HEK293T (cell line): ENCODE data around the gene FLNB.

Experiments used
- CTCF ChIA-PET: fragments of 350-600 bp; formaldehyde crosslinking; extraction: SDS; loops from one replicate; lab custom pipeline; 2021; ENCODE audit warnings: antibody characterized with exemption, inconsistent platforms; lab: Yijun Ruan, JAX
- POLR2A ChIA-PET: fragments of 350-600 bp; formaldehyde crosslinking; extraction: SDS; loops from one replicate; lab custom pipeline; 2020; ENCODE audit warnings: antibody characterized with exemption, inconsistent platforms; lab: Yijun Ruan, JAX
- DNase-seq: peaks from one replicate; pipeline ENCODE4 v3.0.0; 2012; ENCODE audit warnings: mixed read lengths; ENCODE audit errors: extremely low spot score
- ARNT ChIP-seq: fragments of 450-650 bp; IDR thresholded peaks from 2 replicates; pipeline ENCODE4 v1.6.1; 2017; ENCODE audit warnings: mild to moderate bottlenecking
- BHLHE40 ChIP-seq: fragments of 450-650 bp; IDR thresholded peaks from 2 replicates; pipeline ENCODE4 v1.6.1; 2016; ENCODE audit warnings: mild to moderate bottlenecking, moderate library complexity, borderline replicate concordance
- CTBP1 ChIP-seq: fragments of 450-650 bp; IDR thresholded peaks from 2 replicates; pipeline ENCODE4 v1.6.1; 2016; ENCODE audit warnings: borderline replicate concordance
- ELF4 ChIP-seq: fragments of 450-650 bp; IDR thresholded peaks from 2 replicates; pipeline ENCODE4 v1.6.1; 2017; ENCODE audit warnings: antibody characterized with exemption
- FOXA1 ChIP-seq: fragments of 450-650 bp; IDR thresholded peaks from 2 replicates; pipeline ENCODE4 v1.6.1; 2016; ENCODE audit warnings: mild to moderate bottlenecking
- FOXK2 ChIP-seq: fragments of 450-650 bp; IDR thresholded peaks from 2 replicates; pipeline ENCODE4 v1.6.1; 2016; ENCODE audit warnings: mild to moderate bottlenecking
- FOXM1 ChIP-seq: fragments of 450-650 bp; IDR thresholded peaks from 2 replicates; pipeline ENCODE4 v1.6.1; 2017; ENCODE audit warnings: mild to moderate bottlenecking, borderline replicate concordance
- HDGF ChIP-seq: fragments of 450-650 bp; IDR thresholded peaks from 2 replicates; pipeline ENCODE4 v1.6.1; 2017; ENCODE audit warnings: antibody characterized with exemption, borderline replicate concordance
- L3MBTL2 ChIP-seq: fragments of 450-650 bp; conservative IDR thresholded peaks from 2 replicates; pipeline ENCODE4 v1.6.1; 2016; ENCODE audit warnings: mild to moderate bottlenecking
- LEF1 ChIP-seq: fragments of 450-650 bp; IDR thresholded peaks from 2 replicates; pipeline ENCODE4 v1.6.1; 2017; ENCODE audit warnings: mild to moderate bottlenecking, borderline replicate concordance
- NFRKB ChIP-seq: fragments of 450-650 bp; IDR thresholded peaks from 2 replicates; pipeline ENCODE4 v1.6.1; 2016; ENCODE audit warnings: mild to moderate bottlenecking, moderate library complexity
- SP1 ChIP-seq: fragments of 450-650 bp; IDR thresholded peaks from 2 replicates; pipeline ENCODE4 v1.6.1; 2017
- SUZ12 ChIP-seq: fragments of 450-650 bp; IDR thresholded peaks from 2 replicates; pipeline ENCODE4 v1.6.1; 2016; ENCODE audit warnings: mild to moderate bottlenecking
- TARDBP ChIP-seq: fragments of 450-650 bp; IDR thresholded peaks from 2 replicates; pipeline ENCODE4 v1.6.1; 2016
- ZNF384 ChIP-seq: fragments of 450-650 bp; IDR thresholded peaks from 2 replicates; pipeline ENCODE4 v1.6.1; 2016
- TF ChIP-seq, protein P1 (sequence below): fragments of 450-650 bp; IDR thresholded peaks from 2 replicates; pipeline ENCODE4 v1.6.1; 2016

The FLNB gene

DNA sequence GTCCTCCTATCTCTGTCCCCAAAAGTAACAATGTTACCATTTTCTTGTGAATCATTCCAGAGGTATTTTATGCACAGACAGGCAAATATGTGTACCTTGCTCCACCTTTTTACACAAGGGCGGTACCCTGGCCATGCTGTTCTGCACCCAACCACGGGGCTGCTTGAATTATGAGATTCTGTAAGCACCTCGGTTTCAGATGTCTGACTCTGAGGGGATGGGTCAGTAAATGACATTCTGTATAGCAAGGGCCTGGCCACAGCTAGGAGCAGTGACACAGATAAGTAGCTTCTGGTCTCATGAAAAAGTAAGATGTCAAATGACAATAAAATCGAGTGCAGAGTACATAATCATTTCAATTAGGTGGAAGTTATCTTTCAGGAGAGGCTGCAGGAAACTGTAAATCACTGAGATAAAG lies 30.4 kb upstream of the FLNB start:
- no peak for DNase-seq
- ChIA-PET POLR2A (no interaction called here), CTCF (no interaction called here)
- TF ChIP-seq NFRKB (no peak), FOXK2 (no peak), ELF4 (no peak), SUZ12 (no peak), BHLHE40 (no peak), ARNT (no peak)

- no peak for DNase-seq
- ChIA-PET POLR2A (no interaction called here), CTCF (interaction anchor here (0.6 kb wide), 1 partner anchor 199 kb away, joined by 3 read pairs; no protein-coding TSS in a partner anchor)
- TF ChIP-seq ZNF384 (no peak), ELF4 (no peak), BHLHE40 (no peak), HDGF (no peak), TARDBP (no peak), NFRKB (no peak)
These were observed 29.9 kb upstream of the FLNB start for GRCh38 chr3:57978316-57978715.

GRCh38 chr3:57980416-57980815 lies 27.8 kb upstream of the FLNB start:
- CTCF ChIA-PET, result no interaction called here

DNA sequence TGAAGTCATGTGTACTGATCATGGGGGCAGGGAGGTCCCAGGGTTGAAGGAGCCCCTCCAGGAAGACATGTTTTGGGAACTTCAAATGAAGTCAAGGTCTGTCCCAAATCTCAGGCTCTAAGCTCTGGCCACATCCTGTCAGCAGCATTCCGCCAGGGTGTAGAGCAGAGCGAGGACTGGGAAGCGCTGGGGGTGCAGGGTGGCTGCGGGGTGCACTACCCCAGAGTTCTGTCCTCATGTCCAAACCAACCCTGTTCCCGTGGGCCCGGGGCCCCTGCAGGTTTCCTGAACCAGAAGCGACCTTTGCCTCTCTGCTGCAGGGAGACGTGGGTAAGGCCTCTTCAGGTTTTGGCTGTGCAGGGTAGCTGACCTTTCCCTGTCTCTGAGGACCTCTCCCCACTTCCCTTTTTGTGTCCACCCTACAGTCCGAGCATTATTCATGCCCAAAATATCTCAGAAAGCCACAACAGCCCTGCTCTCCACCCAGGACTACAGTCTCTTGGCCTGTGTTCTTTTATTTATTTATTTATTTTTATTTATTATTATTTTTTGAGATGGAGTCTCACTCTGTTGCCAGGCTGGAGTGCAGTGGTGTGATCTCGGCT lies 26.6 kb upstream of the FLNB start:
- ChIA-PET CTCF (interaction anchor here (0.6 kb wide), 1 partner anchor 138 kb away, joined by 3 read pairs; no protein-coding TSS in a partner anchor), POLR2A (no interaction called here)
- TF ChIP-seq, protein P1, sequence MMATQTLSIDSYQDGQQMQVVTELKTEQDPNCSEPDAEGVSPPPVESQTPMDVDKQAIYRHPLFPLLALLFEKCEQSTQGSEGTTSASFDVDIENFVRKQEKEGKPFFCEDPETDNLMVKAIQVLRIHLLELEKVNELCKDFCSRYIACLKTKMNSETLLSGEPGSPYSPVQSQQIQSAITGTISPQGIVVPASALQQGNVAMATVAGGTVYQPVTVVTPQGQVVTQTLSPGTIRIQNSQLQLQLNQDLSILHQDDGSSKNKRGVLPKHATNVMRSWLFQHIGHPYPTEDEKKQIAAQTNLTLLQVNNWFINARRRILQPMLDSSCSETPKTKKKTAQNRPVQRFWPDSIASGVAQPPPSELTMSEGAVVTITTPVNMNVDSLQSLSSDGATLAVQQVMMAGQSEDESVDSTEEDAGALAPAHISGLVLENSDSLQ, result no peak
- TF ChIP-seq LEF1 (no peak), ARNT (no peak), TARDBP (no peak), SUZ12 (no peak), CTBP1 (no peak), FOXK2 (no peak), ZNF384 (no peak), FOXA1 (no peak), NFRKB (no peak), HDGF (no peak), L3MBTL2 (no peak), FOXM1 (no peak), SP1 (no peak), ELF4 (no peak), BHLHE40 (no peak)
- no peak for DNase-seq

More at GRCh38 chr3:57980416-57980815, 27.8 kb upstream of the FLNB start:
- POLR2A ChIA-PET, result no interaction called here
- no peak for TF ChIP-seq CTBP1
- no peak for DNase-seq

- no peak for DNase-seq
- ChIA-PET CTCF (interaction anchor here (0.7 kb wide), 2 partner anchors 16 to 195 kb away, joined by 3 read pairs; no protein-coding TSS in a partner anchor), POLR2A (no interaction called here)
- no peak for TF ChIP-seq BHLHE40
- no peak for TF ChIP-seq FOXA1
- no peak for TF ChIP-seq FOXK2
- no peak for TF ChIP-seq ARNT
- TF ChIP-seq, protein P1, result no peak
- no peak for TF ChIP-seq NFRKB
- no peak for TF ChIP-seq L3MBTL2
- no peak for TF ChIP-seq ELF4
- TF ChIP-seq SUZ12, result no peak
- no peak for TF ChIP-seq ZNF384
- TF ChIP-seq TARDBP, result no peak
- TF ChIP-seq SP1, result no peak
- TF ChIP-seq LEF1, result no peak
- TF ChIP-seq HDGF, result no peak
- TF ChIP-seq FOXM1, result no peak
- TF ChIP-seq CTBP1, result no peak
These were observed 25.5 kb upstream of the FLNB start for GRCh38 chr3:57982561-57983243.

DNA sequence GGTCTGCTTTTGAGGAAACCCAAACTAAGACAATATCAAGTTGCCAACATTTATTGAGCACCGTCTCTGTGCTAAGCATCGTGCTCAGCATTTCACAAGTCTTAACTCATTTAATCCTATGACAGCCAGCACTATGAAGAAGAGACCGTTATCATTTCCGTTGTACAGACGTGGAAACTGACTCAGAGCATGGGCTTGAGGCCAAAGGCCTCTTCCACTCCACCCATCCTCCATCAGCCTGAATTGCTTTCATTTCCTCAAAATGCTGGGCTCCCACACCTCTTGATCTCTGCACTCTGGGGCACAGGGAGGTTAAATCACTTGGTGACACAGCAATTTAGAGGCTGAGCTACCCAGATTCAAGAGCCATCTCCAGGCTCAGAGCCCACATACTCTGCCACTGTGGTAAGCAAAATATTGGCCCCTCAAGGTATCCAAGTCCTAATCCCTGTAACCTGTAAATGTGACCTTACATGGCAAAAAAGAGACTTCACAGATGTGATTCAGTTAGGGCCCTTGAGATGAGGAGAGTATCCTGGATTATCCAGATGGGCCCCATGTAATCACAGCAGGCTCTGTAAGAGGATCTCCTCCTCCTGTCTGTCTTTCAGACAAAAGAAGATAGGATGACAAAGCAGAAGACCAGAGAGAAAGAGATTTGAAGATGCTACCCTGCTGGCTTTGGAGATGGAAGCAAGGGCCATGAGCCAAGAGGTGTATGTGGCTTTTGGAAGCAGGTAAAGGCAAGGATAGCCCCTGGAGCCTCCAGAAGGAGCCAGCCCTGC lies 24.3 kb upstream of the FLNB start:
- TF ChIP-seq L3MBTL2, result no peak
- no peak for TF ChIP-seq SP1
- no peak for TF ChIP-seq LEF1
- TF ChIP-seq HDGF, result no peak
- no peak for TF ChIP-seq SUZ12
- TF ChIP-seq BHLHE40, result no peak
- TF ChIP-seq FOXM1, result no peak
- TF ChIP-seq CTBP1, result no peak
- TF ChIP-seq, protein P1, result no peak
- no peak for TF ChIP-seq ELF4
- no peak for TF ChIP-seq TARDBP
- POLR2A ChIA-PET, result no interaction called here
- CTCF ChIA-PET, result interaction anchor here (0.8 kb wide), 1 partner anchor 22 kb away, joined by 3 read pairs; no protein-coding TSS in a partner anchor
- DNase-seq, result no peak
